Retina (tissue), 1 donor: Measurements from ENCODE around the gene PIGO.

Source experiments
- DNase-seq: peaks from one replicate; pipeline ENCODE4 v3.0.0-alpha.2; 2016

Gene PIGO

DNA sequence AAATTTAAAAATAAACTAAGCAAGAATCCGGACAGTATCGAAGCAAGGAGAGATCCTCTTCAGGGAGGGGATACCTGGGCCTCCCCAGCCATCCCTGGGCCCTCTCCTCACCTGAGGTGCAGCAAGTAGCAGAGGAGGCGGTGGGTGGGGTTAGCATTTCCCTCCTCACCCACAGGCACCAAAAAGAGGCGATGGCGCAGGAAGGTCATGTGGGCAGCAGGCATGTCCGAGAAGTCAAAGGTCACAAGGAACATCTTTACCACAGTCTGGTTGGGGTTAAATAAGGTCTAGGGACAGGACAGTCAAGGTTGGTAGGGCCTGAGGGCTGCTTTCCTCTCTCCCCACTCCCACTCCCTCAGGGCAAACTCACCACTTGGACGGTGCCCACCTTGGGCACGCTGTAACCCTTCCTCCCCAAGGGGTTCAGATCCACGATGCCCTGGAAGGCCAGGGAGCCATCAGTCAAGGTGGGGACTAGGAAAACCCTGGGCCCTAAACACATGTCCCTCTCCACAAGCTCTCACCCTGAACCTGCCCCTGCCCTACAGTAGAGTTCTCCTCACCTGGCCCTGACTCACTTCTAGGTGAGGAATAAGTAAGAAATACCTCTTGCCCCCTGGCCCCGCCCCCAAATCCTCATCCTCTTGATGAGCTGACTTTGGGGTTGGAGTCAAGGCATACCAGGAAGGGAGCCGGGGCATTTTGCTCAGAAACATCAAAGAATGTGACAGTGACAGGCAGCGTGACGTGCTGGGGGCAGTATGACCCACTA, 9.4 kb upstream of the PIGO start:
- DNase-seq = no peak

DNA sequence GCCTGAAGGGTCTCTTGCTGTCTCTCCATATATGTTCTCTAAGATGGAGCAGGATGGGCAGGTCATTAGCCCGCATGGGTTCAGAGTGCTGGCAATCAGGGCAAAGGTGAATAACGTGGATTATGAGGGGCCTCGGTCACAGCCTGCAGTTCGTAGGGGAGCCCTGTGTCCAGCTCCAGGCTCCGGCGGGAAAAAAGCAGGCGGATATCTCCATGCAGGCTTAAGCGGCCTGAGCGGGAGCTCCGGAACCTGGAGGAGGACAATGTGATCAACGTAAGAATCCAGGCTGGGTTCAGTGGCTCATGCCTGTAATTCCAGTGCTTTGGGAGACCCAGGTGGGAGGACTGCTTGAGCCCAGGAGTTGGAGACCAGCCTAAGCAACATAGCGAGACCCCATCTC, 8.7 kb upstream of the PIGO start:
- DNase-seq = no peak

DNA sequence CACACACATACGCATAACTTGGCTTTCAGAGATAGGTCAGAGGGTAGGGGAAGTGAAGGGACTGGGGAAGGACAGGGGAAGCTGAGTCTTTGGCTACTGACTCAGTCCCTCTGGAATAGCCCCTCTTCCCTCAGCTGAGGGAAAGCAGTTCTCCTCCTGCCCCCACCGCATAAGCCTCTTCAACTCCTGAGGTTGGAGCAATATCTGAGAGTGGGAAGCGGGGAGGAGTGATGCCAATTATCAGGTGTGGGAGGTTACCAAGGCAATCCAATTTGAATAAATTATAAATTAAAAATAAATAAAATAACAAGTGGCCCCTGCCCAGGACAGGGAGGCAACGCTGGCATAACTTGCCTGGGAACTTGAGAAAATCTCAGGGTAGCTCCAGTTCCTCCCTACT, 8.2 kb upstream of the PIGO start:
- DNase-seq = no peak

DNA sequence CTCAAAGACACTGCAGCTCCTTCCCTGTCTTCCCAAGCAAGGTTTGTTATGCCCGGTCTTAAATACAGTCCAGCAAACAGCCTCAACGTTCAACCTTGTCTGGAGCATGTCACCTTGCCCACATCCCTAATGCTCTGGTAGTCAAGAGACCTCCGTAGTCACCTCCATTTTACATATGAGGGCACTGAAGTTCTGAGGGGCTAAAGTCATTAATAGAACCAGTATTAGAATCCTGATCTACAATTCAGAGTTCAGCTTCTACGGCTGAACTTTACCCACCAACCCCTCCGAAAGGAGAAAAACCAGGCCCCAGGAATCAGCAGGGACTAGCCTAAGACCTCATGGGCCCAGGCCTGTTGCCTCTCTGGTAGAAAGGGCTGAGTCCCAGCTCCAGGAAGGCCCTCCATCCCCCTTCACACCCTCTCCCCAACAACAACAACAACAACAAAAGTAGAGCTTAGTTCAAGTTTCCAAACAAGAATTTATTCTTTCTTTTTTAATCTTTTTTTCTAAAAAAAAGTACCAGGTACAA, 7.3 kb upstream of the PIGO start:
- no peak for DNase-seq

DNA sequence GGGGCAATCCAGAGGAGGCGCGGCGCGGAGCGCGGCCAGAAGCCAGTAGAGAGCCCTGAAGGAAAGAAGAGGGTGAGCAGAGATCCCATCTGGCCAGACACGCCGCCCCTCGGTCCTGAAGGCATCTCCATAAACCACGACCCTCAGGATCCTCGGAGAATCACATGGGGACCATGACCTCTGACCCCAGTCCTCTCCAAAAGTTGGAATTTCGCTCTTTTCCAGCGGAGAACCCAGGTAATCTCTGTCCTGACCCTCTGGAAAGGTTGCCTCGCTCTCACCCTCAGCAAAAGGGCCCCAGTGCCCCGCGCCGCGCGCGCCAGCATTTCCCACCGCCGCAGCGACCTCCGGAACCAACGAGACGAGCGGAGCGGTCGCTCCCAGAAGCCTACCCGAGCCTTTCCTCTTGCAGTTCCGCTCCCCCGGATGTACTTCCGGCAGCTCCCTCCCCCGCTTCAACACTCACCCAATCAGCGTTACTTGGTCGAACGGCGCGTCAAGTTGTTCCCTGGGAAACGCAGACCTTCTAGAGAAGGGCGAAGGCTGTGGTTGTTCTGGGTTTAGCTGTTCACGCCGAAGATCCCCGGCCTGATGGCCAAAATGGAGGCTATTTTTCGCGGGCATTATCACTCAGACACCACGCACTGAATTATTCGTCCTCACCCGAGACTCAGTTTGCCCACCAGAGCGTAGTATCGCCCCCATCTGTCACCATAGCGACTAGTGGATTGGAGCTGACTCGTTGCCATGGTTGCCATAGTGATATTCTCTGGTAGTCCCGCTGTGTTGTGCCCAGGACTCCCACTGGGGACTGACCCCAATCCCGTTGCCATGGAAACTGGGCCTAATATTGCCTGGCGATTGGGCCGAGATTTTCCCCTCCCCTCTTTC, 6.6 kb upstream of the PIGO start, which contains the start of gene STOML2:
Gene STOML2 (minus strand): TSS at position 363 of the 891 bp plus-strand sequence. CDS start 37 bp downstream, at position 326.
- peak; percentile 98 for DNase-seq

DNA sequence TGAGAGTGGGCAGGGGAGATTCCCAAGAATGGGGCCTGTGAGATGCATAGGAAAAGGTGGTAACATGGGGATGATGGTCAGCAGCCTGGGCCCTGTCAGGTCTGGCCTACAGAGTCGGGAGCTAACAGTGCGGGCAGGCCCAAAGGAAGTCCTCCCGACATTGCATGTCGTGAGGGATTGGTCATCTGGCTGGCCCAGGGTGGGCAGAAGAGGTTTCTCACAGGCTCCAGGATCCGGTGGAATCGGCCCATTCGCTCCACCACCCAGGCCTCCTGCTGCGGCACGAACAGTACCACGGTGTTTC, 6.0 kb upstream of the PIGO start:
- no peak for DNase-seq

DNA sequence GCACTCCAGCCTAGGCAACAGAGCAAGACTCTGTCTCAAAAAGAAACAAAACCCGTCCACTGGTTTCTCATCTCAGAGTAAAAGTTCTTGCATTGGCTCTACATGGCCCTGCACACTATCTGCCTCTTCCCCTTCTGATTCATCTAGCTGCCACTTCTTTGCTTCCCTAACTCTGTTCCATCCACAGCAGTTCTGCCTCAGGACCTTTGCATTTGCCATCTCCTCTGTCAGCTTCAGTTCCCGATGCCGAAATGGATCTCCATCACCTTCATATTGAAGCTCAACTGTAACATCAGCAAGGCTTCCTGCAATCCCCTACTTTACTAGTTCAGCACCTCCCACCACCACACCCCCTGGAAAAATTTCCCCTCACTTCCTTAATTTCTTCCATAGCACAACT, 1.2 kb upstream of the PIGO start:
- no peak for DNase-seq

DNA sequence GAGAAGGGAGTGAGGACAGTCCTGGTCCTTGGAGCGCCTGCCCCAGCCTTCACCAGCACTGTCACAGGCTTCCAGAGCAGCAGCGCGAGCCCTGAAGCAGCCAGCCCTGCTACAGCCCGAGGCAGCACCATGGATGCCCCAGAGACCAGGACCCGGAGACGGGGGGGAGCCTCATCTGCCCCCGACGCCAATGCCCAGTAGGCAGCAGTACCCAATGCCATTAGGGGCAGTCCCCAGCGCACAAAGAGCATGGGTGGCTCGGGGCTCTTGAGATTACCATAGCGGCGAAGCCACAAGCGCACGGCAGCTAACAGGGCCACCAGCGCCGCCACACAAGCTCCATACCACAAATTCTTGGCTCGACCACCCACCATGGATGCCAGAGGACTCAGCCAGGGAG, 4.9 kb downstream of the PIGO start:
- no peak for DNase-seq

DNA sequence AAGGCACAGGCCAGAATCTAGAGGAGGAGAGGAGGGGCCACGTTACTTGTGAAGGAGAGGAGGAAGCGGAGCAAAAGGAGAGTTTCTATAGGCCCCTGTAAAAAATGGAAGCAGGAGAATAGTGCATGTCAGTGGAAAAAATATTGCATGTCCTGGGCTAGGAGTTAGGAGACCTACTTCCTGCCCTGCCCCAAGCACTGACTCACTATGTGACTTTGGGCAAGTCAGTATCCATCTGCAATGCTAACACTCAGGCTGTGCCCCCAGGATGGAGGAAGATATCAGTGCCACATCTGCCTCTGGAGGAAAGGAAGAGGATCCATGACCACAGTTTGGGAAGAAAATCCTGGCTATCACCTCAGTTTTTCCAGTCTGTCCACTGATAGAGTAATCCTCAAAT, 7.0 kb downstream of the PIGO start:
- DNase-seq = no peak

DNA sequence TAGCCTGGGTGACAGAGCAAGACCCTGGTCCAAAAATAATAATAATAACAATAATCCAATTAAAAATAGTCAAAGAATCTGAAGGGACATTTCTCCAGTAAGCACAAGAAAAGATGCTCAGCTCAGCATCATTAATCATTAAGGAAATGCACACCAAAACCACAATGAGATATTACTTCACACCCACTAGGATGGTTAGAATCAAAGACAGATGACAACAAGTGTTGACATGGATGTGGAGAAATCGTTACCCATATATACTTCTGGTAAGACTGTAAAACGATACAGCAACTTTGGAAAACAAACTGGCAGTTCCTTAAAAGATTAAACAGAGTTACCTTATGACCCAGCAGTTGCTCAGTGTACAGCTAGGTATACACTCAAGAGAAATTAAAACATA, 11.3 kb downstream of the PIGO start:
- DNase-seq = no peak

DNA sequence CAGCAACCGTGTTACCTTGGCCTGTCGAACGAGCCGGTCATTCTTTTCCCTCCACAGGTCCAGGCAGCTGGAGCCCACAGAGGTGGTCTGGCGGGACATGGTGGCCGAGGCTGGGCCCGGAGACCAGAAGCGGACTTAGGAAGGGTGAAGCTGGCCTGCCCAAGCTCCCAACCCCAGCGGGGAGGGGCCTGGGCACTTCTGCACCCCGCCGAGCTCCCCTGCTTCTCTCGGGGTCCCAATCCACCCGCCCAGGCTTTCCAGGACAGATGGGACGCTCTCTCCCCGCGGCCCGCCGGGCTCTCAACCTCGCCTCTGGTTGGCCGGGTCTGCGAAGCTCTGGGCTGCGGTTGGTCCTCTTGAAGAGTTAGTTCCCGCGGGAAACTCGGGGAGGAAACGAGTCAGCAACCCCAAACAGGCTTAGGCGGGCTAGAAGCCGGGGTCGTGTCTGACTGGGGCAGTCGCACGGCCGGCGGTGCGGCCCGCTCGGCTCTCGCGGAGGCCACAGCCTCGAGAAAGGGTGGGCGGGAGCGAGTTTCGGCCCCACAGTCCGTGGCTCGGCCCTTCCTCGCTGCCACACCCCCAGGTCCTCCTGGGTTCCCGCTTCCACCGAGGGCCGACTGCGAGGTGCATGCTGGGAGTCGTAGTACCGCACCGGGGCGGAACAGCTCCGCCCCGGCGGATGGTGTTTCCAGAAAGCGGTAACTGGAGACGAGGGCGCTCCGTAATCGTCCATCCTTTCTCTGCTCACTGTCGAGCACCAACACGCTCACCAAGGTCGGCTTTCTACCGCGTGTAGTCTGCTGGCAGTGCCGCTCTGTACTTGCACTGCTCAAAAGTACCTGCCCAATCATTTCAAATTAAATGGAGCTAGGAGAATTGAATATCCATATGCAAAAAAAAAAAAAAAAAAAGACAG, 16.7 kb downstream of the PIGO start, which contains the start of gene FANCG:
Gene FANCG (minus strand): TSS at position 517 of the 916 bp plus-strand sequence. CDS start 418 bp downstream, at position 99.
- peak; percentile 98 for DNase-seq

DNA sequence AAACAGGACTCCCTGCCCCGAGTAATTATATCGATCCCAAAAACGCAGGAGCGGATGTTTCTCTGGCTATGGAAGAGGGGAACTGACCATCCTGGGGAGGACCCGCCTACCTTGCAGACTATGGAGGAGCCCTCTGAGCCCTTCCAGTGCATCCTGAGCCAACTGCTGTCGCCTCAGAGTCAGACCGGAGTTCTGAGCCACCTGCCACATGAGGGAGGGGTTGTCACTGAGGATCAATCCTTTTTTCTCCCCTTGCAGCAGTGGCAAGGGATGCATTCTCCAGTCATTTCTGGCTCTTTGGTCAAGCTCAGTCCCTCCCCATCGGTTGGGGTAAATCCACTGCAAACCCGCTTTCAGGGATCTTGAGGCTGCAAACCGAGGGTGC, 17.4 kb downstream of the PIGO start:
- DNase-seq = no peak

DNA sequence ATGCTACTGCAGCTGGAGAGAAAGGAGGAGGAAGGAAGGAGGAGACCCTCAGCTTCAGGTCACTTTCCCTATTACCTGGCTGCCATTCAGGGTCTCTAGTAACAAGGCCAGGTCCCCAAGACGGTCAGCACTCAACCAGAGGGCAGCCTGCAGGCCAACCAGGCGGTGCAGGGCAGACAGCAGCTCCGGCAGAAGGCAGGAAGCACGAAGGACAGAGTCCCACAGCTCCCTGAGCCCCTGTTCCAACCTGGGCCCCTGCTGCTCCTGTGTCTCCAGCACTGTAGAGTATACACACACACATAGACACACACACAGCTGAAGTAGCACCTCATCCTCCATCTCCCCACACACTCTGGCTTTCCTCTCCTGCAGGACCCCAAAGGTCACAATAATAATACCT, 18.3 kb downstream of the PIGO start:
- no peak for DNase-seq

DNA sequence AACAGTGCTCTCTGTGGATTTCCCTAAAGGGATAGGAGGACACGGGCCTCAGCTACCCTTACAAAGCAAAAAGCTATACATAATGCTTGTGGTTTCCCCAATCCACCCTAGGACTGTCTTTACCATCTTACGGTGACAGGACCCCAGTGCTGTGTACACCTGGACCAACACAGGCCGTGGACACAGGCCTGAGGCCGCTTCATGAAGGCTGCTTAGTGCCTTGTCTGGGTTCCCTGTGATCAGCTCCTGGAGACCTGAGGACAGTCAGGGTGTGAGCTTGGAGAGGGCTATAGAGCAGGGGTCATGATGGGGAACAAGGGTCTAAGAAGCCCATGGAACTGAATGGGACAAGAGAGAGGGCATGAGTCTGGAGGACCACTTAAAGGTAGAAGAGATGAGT, 19.5 kb downstream of the PIGO start:
- no peak for DNase-seq

DNA sequence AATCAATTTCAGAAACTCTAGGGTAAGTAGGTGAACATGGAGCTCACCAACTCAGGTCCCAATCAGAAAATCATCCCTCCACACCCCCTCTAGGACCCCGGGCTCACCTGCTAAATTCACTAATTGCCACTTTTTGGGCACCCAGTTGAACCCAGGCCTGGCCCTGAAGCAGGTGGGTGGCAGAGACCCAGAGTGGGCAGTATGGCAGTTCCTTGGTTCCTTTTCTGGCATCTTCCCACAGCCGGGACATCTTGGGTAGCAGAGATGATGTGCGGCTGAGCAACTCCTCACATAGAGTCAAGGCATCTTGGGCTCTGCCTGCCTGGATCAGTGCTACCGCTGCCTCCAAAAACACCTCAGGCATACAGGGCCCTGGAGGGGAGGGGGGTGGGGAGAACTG, 21.0 kb downstream of the PIGO start:
- DNase-seq = no peak

DNA sequence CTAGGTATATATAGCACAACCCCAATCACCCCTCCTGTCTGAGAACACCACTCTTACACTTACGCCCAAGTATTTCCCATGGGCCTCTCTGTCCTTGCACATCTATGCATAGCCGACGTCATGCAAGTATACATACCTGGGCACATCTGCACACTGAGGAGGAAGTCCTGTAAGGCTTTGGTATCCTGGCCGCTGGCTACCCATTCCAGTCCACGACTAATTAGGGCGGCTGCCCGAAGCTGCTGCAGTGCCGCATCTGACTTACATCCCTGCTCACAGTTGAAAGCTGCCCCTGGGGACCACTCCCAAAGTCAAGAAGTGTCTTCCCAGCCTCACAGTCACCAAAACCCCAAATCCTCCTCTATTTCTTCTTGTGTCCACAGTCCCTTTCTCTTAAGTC, 21.6 kb downstream of the PIGO start:
- no peak for DNase-seq

DNA sequence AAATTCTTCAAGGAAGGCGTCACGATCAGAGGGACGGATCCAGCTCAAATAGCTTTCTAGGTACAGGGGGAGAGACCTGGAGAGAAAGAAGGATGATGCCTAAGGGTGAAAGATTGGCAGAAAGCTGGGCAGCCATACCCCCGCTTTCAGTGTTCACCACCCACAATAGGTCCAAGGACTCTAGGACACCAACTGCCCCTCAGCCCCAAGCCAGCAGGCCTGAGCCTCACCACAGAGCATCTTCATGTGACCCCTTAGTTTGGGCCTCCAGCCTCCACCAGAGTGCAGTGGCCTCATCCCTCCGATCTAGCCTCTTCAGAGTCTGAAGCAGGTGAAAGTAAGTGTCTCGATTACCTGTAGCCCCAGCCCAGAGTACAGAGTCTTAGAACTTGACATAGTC, 22.2 kb downstream of the PIGO start:
- DNase-seq = no peak

DNA sequence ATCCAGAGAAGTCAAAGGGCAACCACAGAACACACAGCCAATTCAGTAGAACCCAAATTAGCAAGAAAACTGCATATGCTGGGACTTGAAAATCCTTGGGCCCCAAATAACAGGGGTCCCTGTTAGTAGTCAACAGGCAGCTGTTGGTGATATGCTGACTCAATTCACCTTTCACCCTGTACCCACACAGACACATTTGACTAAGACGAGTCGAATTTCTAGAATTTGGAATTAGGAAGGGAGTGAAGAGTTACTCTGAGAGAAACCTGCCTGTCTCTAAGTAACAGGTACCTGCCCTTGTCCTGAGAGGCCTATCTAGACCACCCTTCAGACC, 23.1 kb downstream of the PIGO start:
- no peak for DNase-seq

DNA sequence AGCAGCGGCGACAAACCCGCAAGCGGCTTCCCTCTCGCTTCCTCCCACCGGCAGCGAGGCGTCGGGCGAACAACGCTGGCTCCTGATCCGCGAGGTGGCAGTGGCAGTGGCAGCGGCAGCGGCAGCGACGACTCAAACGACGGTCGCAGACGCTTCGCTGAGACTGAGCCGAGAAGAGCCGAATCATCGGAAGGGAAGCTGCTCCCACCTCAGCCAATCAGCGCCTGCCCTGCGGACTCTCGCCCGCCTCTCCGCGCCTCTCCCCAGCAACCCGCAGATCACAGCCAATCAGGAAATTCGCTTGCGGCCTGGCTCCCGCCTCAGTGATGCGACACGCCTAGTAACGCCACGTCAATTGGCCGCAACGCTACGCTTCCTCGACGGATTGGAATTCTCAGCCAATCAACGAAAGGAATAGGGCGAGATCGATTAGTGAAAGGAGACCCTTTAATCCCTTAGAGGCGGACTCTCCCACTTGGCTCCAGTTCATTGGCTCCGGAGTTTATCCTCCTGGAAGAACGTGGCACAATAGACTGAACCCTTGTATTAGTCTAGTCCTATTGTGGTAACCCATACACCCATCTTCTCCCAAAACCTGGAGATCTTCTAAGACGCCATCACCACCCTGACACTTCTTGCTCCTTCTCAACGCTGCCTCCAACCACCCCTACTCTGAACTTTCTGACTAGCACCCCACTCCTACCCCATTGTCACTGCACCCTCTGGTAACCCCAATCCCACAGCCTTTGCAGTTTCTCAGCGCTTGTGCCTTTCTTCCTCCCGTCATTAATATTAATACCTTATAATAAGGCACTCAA, 23.7 kb downstream of the PIGO start, which contains the start of gene VCP:
Gene VCP (minus strand): TSS at position 165 of the 818 bp plus-strand sequence. CDS start 272 bp downstream, outside the sequence.
- DNase-seq = peak; percentile 99

DNA sequence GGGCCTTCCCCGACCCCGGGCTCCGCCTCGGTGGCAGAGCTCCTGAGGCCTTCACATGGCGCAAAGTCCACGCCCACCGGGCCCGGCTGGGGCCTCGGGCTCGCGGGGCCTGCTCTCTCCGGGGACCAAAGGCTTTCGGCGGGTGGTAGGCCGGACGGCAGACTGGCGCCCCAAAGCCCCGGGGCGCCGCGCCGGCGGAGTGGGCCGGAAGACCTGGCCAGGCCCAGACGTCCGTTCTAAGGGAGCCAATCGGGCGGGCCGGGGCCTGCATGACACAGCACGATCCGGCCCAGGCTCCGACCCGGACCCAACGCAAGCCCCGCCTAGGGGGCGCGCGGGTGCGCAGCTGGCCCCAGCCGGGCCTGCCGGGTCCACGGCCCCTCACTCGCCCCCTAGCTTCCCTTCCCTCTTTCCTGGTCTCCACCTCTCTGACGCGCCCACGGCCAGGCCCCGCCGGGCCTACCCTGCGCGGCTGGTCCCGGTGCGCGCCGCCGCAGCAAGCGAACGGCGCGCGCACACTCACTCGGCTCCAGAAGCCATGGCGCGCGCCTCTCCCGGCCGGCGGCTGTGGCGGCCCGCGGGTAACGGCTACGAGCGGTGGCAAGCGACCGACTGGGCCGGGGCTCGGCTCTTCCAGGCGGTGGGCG, 24.5 kb downstream of the PIGO start:
- DNase-seq = peak; percentile 96
